A549 (cell line): ENCODE measurements around the gene MLPH.

Source experiments
- BHLHE40 ChIP-seq: IDR thresholded peaks from 2 replicates; pipeline ENCODE4 v1.6.1; 2012; ENCODE audit warnings: low read depth, low read length, inconsistent platforms
- CHD2 ChIP-seq: fragments of 150-350 bp; IDR thresholded peaks from 2 replicates; pipeline ENCODE4 v1.6.1; 2014; ENCODE audit warnings: low read length; ENCODE audit not compliant: partially characterized antibody
- EHF ChIP-seq: fragments of 250-450 bp; sonication (Bioruptor Pico); IDR thresholded peaks from 2 replicates; pipeline ENCODE4 v1.5.0; 2020; ENCODE audit warnings: mild to moderate bottlenecking
- KDM5A ChIP-seq: fragments of 200-600 bp; sonication (generic); IDR thresholded peaks from 2 replicates; pipeline ENCODE4 v1.6.1; 2016; ENCODE audit warnings: antibody characterized with exemption, mild to moderate bottlenecking
- RCOR1 ChIP-seq: fragments of 150-350 bp; IDR thresholded peaks from 2 replicates; pipeline ENCODE4 v1.6.1; 2014; ENCODE audit warnings: antibody characterized with exemption, low read length, low read depth
- TP53 ChIP-seq: fragments of 250-450 bp; sonication (Bioruptor Pico); IDR thresholded peaks from 2 replicates; pipeline ENCODE4 v1.5.0; 2021; ENCODE audit warnings: mild to moderate bottlenecking, moderate library complexity
- ZC3H11A ChIP-seq: fragments of 450-650 bp; IDR thresholded peaks from 2 replicates; pipeline ENCODE4 v1.6.1; 2014; ENCODE audit warnings: antibody characterized with exemption, mild to moderate bottlenecking
- ZFP36 ChIP-seq: fragments of 450-650 bp; IDR thresholded peaks from 2 replicates; pipeline ENCODE4 v1.6.1; 2014; ENCODE audit warnings: borderline replicate concordance; ENCODE audit not compliant: partially characterized antibody
- TF ChIP-seq, protein P1 (sequence below): fragments of >200 bp; sonication (Bioruptor Twin); formaldehyde crosslinking; IDR thresholded peaks from 3 replicates; pipeline ENCODE4 v1.5.1; 2016
- TF ChIP-seq, protein P2 (sequence below): fragments of 450-650 bp; IDR thresholded peaks from 2 replicates; pipeline ENCODE4 v1.6.1; 2014; ENCODE audit warnings: antibody characterized with exemption
- TF ChIP-seq, protein P3 (sequence below): fragments of 200-600 bp; sonication (generic); IDR thresholded peaks from 2 replicates; pipeline ENCODE4 v1.6.1; 2016; ENCODE audit warnings: antibody characterized with exemption, mild to moderate bottlenecking, moderate library complexity
- TF ChIP-seq, protein P4 (sequence below): IDR thresholded peaks from 2 replicates; pipeline ENCODE4 v1.6.1; 2012; ENCODE audit warnings: low read depth, borderline replicate concordance

DNA sequence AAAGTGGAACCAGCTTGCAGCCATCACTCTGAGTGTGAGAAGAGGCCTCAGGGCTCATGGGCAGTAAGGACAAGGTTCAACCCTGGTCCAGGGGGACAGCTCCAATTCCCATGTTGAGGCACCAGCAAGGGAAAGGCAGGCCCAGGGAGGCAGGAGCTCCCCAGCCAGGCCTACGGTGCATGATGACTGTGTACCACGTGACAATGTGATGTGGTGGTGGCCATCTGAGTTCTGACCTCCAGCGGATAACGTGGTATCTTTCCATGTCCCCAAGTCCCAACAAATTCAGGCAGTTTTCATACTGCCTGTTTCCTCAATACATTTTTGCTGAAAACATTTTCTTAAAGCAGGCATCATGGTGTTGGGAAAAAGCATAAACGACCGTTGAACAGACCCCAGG is 36.9 kb upstream of the MLPH start:
- no peak for TF ChIP-seq BHLHE40
- no peak for TF ChIP-seq EHF (CRISPR knock-in tag)
- no peak for TF ChIP-seq ZFP36
- TF ChIP-seq, protein P1, sequence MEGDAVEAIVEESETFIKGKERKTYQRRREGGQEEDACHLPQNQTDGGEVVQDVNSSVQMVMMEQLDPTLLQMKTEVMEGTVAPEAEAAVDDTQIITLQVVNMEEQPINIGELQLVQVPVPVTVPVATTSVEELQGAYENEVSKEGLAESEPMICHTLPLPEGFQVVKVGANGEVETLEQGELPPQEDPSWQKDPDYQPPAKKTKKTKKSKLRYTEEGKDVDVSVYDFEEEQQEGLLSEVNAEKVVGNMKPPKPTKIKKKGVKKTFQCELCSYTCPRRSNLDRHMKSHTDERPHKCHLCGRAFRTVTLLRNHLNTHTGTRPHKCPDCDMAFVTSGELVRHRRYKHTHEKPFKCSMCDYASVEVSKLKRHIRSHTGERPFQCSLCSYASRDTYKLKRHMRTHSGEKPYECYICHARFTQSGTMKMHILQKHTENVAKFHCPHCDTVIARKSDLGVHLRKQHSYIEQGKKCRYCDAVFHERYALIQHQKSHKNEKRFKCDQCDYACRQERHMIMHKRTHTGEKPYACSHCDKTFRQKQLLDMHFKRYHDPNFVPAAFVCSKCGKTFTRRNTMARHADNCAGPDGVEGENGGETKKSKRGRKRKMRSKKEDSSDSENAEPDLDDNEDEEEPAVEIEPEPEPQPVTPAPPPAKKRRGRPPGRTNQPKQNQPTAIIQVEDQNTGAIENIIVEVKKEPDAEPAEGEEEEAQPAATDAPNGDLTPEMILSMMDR: no peak
- TF ChIP-seq, protein P2, sequence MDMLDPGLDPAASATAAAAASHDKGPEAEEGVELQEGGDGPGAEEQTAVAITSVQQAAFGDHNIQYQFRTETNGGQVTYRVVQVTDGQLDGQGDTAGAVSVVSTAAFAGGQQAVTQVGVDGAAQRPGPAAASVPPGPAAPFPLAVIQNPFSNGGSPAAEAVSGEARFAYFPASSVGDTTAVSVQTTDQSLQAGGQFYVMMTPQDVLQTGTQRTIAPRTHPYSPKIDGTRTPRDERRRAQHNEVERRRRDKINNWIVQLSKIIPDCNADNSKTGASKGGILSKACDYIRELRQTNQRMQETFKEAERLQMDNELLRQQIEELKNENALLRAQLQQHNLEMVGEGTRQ: no peak
- no peak for TF ChIP-seq RCOR1
- TF ChIP-seq, protein P3, sequence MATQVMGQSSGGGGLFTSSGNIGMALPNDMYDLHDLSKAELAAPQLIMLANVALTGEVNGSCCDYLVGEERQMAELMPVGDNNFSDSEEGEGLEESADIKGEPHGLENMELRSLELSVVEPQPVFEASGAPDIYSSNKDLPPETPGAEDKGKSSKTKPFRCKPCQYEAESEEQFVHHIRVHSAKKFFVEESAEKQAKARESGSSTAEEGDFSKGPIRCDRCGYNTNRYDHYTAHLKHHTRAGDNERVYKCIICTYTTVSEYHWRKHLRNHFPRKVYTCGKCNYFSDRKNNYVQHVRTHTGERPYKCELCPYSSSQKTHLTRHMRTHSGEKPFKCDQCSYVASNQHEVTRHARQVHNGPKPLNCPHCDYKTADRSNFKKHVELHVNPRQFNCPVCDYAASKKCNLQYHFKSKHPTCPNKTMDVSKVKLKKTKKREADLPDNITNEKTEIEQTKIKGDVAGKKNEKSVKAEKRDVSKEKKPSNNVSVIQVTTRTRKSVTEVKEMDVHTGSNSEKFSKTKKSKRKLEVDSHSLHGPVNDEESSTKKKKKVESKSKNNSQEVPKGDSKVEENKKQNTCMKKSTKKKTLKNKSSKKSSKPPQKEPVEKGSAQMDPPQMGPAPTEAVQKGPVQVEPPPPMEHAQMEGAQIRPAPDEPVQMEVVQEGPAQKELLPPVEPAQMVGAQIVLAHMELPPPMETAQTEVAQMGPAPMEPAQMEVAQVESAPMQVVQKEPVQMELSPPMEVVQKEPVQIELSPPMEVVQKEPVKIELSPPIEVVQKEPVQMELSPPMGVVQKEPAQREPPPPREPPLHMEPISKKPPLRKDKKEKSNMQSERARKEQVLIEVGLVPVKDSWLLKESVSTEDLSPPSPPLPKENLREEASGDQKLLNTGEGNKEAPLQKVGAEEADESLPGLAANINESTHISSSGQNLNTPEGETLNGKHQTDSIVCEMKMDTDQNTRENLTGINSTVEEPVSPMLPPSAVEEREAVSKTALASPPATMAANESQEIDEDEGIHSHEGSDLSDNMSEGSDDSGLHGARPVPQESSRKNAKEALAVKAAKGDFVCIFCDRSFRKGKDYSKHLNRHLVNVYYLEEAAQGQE: no peak
- no peak for TF ChIP-seq CHD2
- TF ChIP-seq, protein P4, sequence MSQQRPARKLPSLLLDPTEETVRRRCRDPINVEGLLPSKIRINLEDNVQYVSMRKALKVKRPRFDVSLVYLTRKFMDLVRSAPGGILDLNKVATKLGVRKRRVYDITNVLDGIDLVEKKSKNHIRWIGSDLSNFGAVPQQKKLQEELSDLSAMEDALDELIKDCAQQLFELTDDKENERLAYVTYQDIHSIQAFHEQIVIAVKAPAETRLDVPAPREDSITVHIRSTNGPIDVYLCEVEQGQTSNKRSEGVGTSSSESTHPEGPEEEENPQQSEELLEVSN: no peak
- no peak for TF ChIP-seq TP53
- no peak for TF ChIP-seq ZC3H11A
- no peak for TF ChIP-seq KDM5A
